Right cardiac atrium (tissue), 5 donors: ENCODE data around the gene HAUS8. TPM values are rescaled to one million over a fixed set of nuclear protein-coding genes. Genes with fewer than 3 reads are reported as not detected.

Experiments
- ATAC-seq, 2 donors: fragments of 200-7000 bp; cut with Tn5 transposase; one replicate each; pipeline versions ENCODE4 v1.8.0 to v1.9.1; 2020; ENCODE audit warnings: moderate library complexity in 2 of 2, mild to moderate bottlenecking in 1 of 2
- DNase-seq, 3 donors: peaks; one replicate each; pipeline ENCODE4 v3.0.0-alpha.2; 2020
- H3K27ac ChIP-seq: one replicate; pipeline ENCODE4 v1.5.1; 2013; ENCODE audit warnings: mild to moderate bottlenecking, low read length, control low read depth, moderate library complexity
- H3K27me3 ChIP-seq: one replicate; pipeline ENCODE4 v1.6.1; 2013; ENCODE audit not compliant: control insufficient read depth, insufficient read depth
- H3K4me1 ChIP-seq: one replicate; pipeline ENCODE4 v1.6.1; 2013; ENCODE audit warnings: low read length; ENCODE audit not compliant: control insufficient read depth, insufficient read depth
- H3K4me3 ChIP-seq: one replicate; pipeline ENCODE4 v1.5.1; 2013; ENCODE audit warnings: low read length, control low read depth
- H3K9me3 ChIP-seq: one replicate; pipeline ENCODE4 v1.6.1; 2013; ENCODE audit warnings: low read length; ENCODE audit not compliant: control insufficient read depth
- WGBS: extraction: QIAGEN DNeasy Blood & Tissue Kit; methylation state at CpG from one replicate; pipeline ENCODE4 v1.1.7; 2013; 5-methylcytosine and 5-hydroxymethylcytosine counted together
- intact Hi-C, 4 donors: fragments of 100-400 bp; cut with DNase I; formaldehyde crosslinking; loops; one replicate each; pipeline versions ENCODE4 v1.11.0 to v1.14.0; 2022 to 2023
- long read RNA-seq, 4 donors: library from polyadenylated mRNA; unstranded; transcript quantifications; one replicate each; pipeline ENCODE4 v2.0.0, GENCODE V29; 2020 to 2021
- polyA plus RNA-seq: library from polyadenylated mRNA; stranded (reverse); fragments of 200-250 nt; gene quantifications from one replicate; pipeline ENCODE4 v1.2.3, GENCODE V29; 2013
- total RNA-seq, 4 donors: library from RNA; stranded (reverse); fragmentation: NEBNext Ultra II Directional; extraction: Animal tissue kit (Norgen Biotek cat#: 25700); gene quantifications; one replicate each; pipeline ENCODE4 v1.2.1, GENCODE V29; 2021
- donor health status: healthy with polysubstance abuse.
- donor health status: DM: no; HTN: yes; CAD: no.
- donor health status: DM: no; HTN: no; CAD: no.
- donor health status: DM: no; HTN: yes; CAD: no; lungs with severe emphysema.
- donor health status: DM: yes; HTN: yes; CAD: no.

HAUS8 gene
- 1 to 10 TPM; 3.3 to 6.1 (median 5.6) TPM for total RNA-seq
- 4.7 TPM for polyA plus RNA-seq
- long read RNA-seq, donor 1, partial matches to known transcripts = 1 of 7 reads
- long read RNA-seq, donor 1, other reads (novel, unspliced or antisense) = 0 of 7 reads
- long read RNA-seq, donor 2, partial matches to known transcripts = 0 of 1 reads
- long read RNA-seq, donor 2, other reads (novel, unspliced or antisense) = 1 of 1 reads
- long read RNA-seq, donor 3, transcript HAUS8-201 (11 exons, 1,568 nt) = major isoform, 6 of 11 reads
- long read RNA-seq, donor 3, partial matches to known transcripts = 2 of 11 reads
- long read RNA-seq, donor 3, other reads (novel, unspliced or antisense) = 1 of 11 reads
- long read RNA-seq, donor 4, partial matches to known transcripts = 0 of 4 reads
- long read RNA-seq, donor 4, other reads (novel, unspliced or antisense) = 2 of 4 reads

GRCh38 chr19:17075035-17075863, at the start of gene HAUS8, which contains the start of gene MYO9B:
Gene HAUS8 (minus strand): TSS chr19:17075452. CDS start chr19:17075422, 30 bp downstream.
Gene MYO9B (plus strand): TSS chr19:17075777. CDS start chr19:17101718, 25,941 bp downstream.
- ATAC-seq = peak; percentile 95 to 98
- no peaks in the 10 kb centered on the region for H3K27me3 ChIP-seq
- intact Hi-C loops = loop anchor here (5.0 to 10.0 kb wide), 4 partner anchors 57 to 70 kb away; no protein-coding TSS in a partner anchor
- H3K27ac ChIP-seq = peak within 1 kb of the TSS; percentile 82
- WGBS = under 1% methylated on average over 103 of the region's 103 CpGs
- peak within 1 kb of the TSS; percentile 77 for H3K4me3 ChIP-seq
- peaks cover 14% of the 10 kb centered on the region for H3K4me1 ChIP-seq
- peak; percentile 100 for DNase-seq
- no peaks in the 10 kb centered on the region for H3K9me3 ChIP-seq

GRCh38 chr19:17124025-17124424, 48.8 kb upstream of the HAUS8 start:
- Histone ChIP-seq H3K27me3 (no peaks in the 10 kb centered on the region), H3K4me1 (peaks cover 7% of the 10 kb centered on the region), H3K4me3 (no peak overlapping the region), H3K27ac (no peak overlapping the region), H3K9me3 (no peaks in the 10 kb centered on the region)
- no peak for DNase-seq
- intact Hi-C loops = no loop called here
- ATAC-seq = no peak
- WGBS = 94% methylated on average over 1 of the region's 1 CpG

GRCh38 chr19:17123041-17123440, 47.8 kb upstream of the HAUS8 start:
- H3K4me1 ChIP-seq = peaks cover 7% of the 10 kb centered on the region

GRCh38 chr19:17121736-17122293, 46.6 kb upstream of the HAUS8 start:
- Histone ChIP-seq H3K9me3 (no peaks in the 10 kb centered on the region), H3K4me1 (peaks cover 7% of the 10 kb centered on the region), H3K4me3 (no peak overlapping the region), H3K27me3 (no peaks in the 10 kb centered on the region), H3K27ac (no peak overlapping the region)
- 69% methylated on average over 9 of the region's 9 CpGs for WGBS
- intact Hi-C loops = no loop called here
- DNase-seq (no peak), ATAC-seq (no peak)

More at GRCh38 chr19:17123041-17123440, 47.8 kb upstream of the HAUS8 start:
- Histone ChIP-seq H3K27me3 (no peaks in the 10 kb centered on the region), H3K27ac (no peak overlapping the region), H3K4me3 (no peak overlapping the region), H3K9me3 (no peaks in the 10 kb centered on the region)
- intact Hi-C loops = no loop called here
- 96% methylated on average over 2 of the region's 2 CpGs for WGBS
- DNase-seq (no peak), ATAC-seq (no peak)

GRCh38 chr19:17118957-17119356, 43.7 kb upstream of the HAUS8 start:
- Histone ChIP-seq H3K27me3 (no peaks in the 10 kb centered on the region), H3K9me3 (no peaks in the 10 kb centered on the region), H3K4me3 (no peak overlapping the region), H3K27ac (no peak overlapping the region), H3K4me1 (no peaks in the 10 kb centered on the region)
- WGBS = 93% methylated on average over 5 of the region's 5 CpGs
- no peak for DNase-seq
- intact Hi-C loops = no loop called here
- no peak for ATAC-seq

GRCh38 chr19:17116996-17117702, 41.9 kb upstream of the HAUS8 start:
- Histone ChIP-seq H3K4me3 (no peak overlapping the region), H3K27me3 (no peaks in the 10 kb centered on the region), H3K9me3 (no peaks in the 10 kb centered on the region), H3K4me1 (no peaks in the 10 kb centered on the region), H3K27ac (no peak overlapping the region)
- WGBS = 80% methylated on average over 14 of the region's 14 CpGs
- DNase-seq (no peak), ATAC-seq (no peak)
- intact Hi-C loops = no loop called here

- Histone ChIP-seq H3K4me3 (no peak overlapping the region), H3K9me3 (no peaks in the 10 kb centered on the region), H3K27ac (no peak overlapping the region), H3K27me3 (no peaks in the 10 kb centered on the region), H3K4me1 (no peaks in the 10 kb centered on the region)
- DNase-seq = no peak
- intact Hi-C loops = no loop called here
- no peak for ATAC-seq
- 83% methylated on average over 12 of the region's 12 CpGs for WGBS
Measured at GRCh38 chr19:17114414-17114831, 39.2 kb upstream of the HAUS8 start.

- WGBS = 89% methylated on average over 17 of the region's 17 CpGs
- Histone ChIP-seq H3K9me3 (no peaks in the 10 kb centered on the region), H3K27me3 (no peaks in the 10 kb centered on the region), H3K4me3 (no peak overlapping the region), H3K4me1 (peaks cover under 1% of the 10 kb centered on the region), H3K27ac (no peak overlapping the region)
- ATAC-seq (peak in 1 of 2 donors; percentile 8), DNase-seq (no peak)
- intact Hi-C loops = no loop called here
Measured at GRCh38 chr19:17113127-17113785, 38.0 kb upstream of the HAUS8 start.

GRCh38 chr19:17112700-17113099, 37.4 kb upstream of the HAUS8 start:
- no peak for DNase-seq
- Histone ChIP-seq H3K9me3 (no peaks in the 10 kb centered on the region), H3K27me3 (no peaks in the 10 kb centered on the region), H3K27ac (no peak overlapping the region), H3K4me3 (no peak overlapping the region), H3K4me1 (peaks cover 5% of the 10 kb centered on the region)
- no peak for ATAC-seq
- intact Hi-C loops = no loop called here
- 86% methylated on average over 7 of the region's 7 CpGs for WGBS

- 73% methylated on average over 17 of the region's 17 CpGs for WGBS
- no peak overlapping the region for H3K4me3 ChIP-seq
- peaks cover 7% of the 10 kb centered on the region for H3K4me1 ChIP-seq
- no peak for ATAC-seq
- no peaks in the 10 kb centered on the region for H3K27me3 ChIP-seq
- intact Hi-C loops = no loop called here
- H3K27ac ChIP-seq = no peak overlapping the region
- no peak for DNase-seq
- H3K9me3 ChIP-seq = no peaks in the 10 kb centered on the region
Measured at GRCh38 chr19:17112271-17112670, 37.0 kb upstream of the HAUS8 start.
